Left forelimb (tissue), 1 donor: ENCODE measurements around the gene SLC23A3.
"Not testable (repeated sequence)": the region's sequence is repeated elsewhere in the genome, so short reads cannot be mapped to it uniquely, and the experiment has no call there.

Experiments used
- DNase-seq: peaks from one replicate; pipeline ENCODE4 v3.0.0-alpha.2; 2018; ENCODE audit warnings: low spot score

SLC23A3 gene

DNA sequence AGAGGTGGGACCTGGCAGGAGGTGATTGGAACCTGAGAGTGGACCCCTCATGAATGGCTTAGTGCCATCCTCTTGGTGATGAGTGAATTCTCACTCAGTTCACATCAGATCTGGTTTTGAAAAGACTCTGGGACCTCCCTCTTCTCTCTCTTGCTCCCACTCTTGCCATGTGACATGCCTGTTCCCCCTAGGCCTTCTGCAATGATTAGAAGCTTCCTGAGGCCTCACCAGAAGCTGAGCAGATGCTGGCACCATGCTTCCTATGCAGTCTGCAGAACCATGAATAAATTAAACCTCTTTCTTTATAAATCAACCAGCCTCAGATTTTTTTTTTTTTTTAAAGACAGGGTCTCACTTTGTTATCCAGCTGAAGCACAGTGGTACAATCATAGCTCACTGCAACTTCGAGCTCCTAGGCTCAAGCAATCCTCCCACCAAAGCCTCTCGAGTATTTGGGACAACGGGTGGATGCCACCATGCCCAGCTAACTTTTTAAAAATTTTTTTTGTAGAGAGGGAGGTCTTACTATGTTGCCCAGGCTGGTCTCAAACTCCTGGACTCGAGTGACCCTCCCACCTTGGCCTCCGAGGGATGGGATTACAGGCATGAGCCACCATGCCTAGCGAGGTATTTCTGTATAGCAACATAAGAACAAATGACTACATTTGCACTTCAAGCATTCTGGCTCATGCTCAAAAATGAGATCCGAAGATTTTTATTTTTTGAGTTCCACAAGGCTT is 34.8 kb upstream of the SLC23A3 start:
- DNase-seq, result no peak

DNA sequence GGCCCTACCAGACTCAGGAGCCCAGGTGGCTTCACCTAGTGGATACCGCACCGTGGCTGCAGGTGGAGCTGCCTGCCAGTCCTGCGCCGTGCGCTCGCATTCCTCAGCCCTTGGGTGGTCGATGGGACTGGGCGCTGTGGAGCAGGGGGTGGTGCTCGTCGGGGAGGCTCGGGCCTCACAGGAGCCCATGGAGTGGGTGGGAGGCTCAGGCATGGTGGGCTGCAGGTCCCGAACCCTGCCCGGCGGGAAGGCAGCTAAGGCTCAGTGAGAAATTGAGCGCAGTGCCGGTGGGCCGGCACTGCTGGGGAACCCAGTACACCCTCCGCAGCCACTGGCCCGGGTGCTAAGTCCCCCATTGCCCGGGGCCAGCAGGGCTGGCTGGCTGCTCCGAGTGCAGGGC is 31.5 kb upstream of the SLC23A3 start:
- DNase-seq, result not testable (repeated sequence)

DNA sequence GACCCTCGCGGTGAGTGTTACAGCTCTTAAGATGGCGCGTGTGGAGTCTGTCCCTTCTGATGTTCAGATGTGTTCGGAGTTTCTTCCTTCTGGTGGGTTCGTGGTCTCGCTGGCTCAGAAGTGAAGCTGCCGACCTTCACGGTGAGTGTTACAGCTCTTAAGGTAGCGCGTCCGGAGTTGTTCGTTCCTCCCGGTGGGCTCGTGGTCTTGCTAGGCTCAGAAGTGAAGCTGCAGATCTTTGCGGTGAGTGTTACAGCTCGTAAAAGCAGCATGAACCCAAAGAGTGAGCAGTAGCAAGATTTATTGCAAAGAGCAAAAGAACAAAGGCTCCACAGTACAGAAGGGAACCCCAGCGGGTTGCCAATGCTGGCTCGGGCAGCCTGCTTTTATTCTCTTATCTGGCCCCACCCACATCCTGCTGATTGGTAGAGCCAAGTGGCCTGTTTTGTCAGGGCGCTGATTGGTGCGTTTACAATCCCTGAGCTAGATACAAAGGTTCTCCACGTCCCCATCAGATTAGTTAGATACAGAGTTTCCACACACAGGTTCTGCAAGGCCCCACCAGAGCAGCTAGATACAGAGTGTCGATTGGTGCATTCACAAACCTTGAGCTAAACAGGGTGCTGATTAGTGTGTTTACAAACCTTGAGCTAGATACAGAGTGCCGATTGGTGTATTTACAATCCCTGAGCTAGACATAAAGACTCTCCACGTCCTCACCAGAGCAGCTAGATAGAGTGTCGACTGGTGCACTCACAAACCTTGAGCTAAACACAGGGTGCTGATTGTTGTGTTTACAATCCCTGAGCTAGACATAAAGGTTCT is 30.9 kb upstream of the SLC23A3 start:
- DNase-seq, result not testable (repeated sequence)

DNA sequence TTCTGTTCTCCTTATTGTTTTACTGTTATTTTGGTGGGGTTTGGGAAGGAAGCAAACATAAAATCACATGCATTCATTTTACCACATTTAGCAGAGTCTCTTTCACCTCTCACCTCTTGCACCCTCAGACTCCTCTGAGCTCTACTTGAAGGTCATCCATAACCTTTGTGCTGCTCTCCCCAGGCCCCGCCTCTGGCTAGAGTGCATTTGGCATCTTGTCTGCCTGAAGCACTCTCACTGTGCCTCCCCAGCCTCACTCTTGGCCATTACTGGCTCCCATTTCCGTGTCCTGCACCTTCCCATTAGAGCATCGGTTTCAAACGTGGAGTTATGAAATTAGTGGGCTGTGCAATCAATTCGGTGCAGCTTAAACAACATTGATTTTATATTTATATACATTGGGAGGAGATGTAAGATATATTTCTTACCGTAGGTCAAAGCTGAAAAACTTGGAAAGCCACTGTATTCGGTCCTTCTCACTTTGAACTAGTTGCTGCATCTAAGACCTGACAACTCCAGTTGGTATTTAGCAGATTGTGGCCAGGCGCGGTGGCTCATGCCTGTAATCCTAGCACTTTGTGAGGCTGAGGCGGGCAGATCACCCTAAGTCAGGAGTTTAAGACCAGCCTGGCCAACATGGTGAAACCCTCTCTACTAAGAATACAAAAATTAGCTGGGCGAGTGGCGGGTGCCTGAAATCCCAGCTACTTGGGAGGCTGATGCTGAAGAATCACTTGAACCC is 29.8 kb upstream of the SLC23A3 start:
- no peak for DNase-seq

DNA sequence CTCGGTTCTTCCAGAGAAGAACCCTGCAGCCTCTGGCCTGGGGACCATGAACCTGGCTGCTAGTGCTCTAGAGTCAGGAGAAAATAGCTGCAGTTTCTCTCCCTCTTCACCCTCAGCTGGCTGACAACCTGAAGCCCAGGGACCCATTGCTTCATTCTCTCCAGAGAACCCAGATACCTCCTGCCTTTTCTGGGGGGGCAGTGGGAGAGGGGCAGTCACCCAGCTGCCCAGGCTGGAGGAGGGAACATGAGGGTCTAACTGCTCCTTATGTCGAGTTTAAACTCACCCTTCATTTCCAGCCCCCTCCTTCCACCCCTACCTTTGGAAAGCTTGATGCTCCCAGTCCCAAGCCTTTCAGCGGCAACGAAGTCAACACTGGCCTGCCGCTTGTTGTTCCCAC is 29.1 kb upstream of the SLC23A3 start:
- DNase-seq, result no peak

DNA sequence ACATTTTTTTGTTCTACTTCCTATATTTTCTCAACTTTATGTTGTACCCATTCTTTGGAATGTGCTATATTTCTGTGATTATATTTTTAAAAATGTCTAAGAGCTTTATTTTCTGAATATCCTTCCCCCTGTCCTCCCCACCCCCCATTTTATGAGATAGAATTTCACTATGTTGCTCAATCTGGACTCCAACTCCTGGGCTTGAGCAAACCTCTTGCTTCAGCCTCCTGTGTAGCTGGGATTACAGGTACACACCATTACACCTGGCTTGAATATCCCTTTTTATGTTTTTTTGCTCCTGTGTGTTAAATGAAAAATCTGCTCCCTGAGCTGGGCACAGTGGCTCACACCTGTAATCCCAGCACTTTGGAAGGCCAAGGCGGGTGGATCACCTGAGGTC is 27.6 kb upstream of the SLC23A3 start:
- DNase-seq, result no peak

DNA sequence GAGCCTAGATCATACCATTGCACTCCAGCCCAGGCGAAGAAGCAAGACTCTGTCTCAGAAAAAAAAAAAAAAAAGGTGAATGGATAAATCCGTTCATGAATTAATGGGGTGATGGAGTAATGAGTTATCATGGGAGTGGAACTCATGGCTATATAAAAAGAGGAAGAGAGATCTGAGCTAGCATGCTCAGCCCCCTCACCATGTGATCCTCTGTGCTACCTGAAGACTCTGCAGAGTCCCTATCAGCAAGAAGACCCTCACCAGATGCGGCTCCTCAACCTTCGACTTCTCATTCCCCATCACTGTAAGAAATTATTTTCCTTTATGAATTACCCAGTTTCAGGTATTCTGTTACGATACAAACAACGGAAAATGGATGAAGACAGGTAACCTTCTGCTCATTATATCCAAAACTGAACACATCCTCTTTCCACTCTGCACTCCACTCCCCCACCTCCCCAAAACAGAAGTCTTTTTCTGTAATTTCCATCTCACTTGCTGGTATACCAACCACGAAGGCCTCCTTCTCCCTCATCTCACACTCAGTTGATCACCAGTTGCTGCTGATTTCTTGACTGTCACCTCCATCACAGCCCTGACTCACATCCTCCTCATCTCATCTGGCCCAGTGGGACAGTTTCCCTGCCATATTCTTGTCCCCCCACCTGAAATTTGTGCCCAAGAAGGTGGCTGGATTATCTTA is 17.1 kb upstream of the SLC23A3 start:
- no peak for DNase-seq

DNA sequence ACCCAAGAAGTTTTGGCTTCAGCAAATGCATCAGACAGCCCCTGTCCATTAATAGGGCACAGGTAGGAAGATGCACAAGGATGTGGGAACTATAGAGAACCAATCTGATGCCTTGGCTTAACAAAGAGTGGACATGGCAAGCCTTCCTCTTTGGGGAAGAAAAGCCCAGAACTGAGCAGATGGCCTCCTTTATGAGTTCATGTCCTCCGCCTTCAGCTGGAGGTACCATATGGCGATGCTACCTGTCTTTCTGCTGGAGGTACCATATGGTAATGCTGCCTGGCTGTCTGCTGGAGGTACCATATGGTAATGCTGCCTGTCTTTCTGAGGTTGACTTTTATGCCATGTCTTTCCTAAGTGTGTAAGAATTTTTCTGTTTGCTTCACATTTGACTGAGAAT is 14.3 kb upstream of the SLC23A3 start:
- DNase-seq, result no peak

DNA sequence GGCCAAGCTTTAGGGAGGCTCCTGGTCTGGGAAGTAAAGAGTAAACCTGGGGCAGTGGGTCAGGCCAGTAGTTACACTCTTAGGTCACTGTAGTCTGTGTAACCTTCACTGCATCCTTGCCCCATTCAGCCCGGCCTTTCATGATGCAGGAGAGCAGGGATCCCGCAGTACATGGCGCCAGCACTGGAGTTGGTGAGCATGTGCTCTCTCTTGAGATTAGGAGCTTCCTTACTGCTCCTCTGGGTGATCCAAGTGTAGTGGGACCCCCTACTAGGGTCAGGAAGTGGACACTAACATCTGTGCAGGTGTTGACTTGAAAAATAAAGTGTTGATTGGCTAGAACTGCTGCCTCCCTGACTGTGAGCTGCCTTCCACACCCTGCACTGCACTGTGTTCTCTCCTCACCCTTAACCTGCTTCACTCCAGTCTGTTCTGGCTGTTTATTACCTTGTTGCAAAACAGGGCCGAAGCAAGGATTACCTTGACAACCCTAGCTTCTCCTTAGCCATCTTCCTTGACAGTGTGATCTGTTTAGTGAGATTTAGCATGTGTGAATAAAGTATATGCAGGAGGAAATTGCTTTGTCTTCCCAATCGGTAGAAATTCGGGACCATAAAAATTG is 13.4 kb upstream of the SLC23A3 start:
- DNase-seq, result no peak

DNA sequence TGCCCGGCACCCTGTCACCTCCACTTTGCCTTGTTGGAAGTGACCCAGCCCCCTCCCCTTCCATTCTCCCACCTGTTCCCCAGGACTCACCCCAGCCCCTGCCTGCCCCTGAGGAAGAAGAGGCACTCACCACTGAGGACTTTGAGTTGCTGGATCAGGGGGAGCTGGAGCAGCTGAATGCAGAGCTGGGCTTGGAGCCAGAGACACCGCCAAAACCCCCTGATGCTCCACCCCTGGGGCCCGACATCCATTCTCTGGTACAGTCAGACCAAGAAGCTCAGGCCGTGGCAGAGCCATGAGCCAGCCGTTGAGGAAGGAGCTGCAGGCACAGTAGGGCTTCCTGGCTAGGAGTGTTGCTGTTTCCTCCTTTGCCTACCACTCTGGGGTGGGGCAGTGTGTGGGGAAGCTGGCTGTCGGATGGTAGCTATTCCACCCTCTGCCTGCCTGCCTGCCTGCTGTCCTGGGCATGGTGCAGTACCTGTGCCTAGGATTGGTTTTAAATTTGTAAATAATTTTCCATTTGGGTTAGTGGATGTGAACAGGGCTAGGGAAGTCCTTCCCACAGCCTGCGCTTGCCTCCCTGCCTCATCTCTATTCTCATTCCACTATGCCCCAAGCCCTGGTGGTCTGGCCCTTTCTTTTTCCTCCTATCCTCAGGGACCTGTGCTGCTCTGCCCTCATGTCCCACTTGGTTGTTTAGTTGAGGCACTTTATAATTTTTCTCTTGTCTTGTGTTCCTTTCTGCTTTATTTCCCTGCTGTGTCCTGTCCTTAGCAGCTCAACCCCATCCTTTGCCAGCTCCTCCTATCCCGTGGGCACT is 12.7 kb upstream of the SLC23A3 start:
- DNase-seq, result no peak

DNA sequence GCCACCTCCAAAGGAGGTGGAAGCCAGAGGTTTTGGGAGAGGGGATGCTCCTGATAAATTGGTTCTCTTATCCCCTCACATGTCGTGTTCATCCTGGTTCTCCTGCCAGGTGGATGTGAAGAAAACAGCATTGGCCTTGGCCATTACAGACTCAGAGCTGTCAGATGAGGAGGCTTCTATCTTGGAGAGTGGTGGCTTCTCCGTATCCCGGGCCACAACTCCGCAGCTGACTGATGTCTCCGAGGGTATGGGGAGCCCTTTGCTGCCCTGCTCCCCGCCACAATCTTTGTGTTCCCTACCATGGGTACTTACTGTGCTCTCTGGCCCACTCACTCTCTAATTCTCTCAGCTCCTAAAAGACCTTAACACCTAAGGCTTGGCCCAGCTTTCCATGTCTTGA is 11.7 kb upstream of the SLC23A3 start:
- no peak for DNase-seq

DNA sequence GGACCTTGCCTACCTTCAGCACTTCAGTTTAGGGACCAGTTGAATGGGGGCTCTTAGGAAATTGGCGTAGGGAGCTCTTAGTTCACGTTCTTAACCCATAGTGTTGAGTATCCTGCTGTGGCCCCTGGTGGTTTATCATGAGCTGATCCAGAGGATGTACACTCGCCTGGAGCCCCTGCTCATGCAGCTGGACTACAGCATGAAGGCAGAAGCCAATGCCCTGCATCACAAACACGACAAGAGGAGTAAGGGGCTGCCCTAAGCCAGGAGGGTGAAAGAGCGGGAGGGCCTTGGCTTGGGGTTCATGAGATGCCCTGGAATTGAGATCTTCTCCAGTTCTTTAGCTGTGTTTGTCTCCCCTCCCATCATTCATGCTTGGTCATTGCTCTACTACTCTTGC is 11.1 kb upstream of the SLC23A3 start:
- no peak for DNase-seq

DNA sequence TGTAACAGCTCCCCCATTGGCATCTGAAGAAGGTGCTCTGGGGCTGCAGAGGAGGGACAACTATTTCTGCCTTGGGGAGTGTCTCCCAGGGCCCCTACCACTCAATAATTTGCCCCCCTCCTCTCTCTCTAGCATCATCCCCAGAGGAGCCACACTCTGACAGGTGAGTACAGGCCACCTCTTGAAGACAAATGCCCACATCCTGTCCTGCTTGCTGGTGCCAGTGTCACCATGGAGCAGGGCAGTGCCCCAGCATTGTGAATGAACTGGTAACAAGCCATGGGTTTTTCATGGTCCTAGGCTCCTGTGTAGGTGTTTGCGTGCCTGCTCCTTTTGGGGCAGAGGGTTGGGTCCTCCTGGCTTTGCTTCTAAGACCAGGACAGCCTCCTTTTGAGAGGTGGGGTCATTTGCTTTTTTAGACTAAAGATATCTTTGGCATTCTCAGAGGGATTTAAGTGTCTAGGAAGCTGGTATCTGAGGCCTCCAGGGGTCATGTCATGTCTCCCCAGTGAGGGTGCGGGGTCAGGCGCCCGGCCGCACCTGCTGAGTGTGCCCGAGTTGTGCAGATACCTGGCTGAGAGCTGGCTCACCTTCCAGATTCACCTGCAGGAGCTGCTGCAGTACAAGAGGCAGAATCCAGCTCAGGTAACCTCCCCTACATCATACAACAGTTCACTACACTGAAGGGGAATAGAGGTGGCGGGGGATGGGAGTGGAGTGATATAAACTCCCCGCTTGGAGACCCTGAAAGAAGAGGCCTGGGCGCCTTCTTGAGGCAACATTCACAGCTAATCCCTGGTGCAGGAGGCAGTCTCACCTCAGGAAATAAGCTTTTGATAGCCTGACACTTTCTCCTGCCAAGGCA is 10.0 kb upstream of the SLC23A3 start:
- no peak for DNase-seq

DNA sequence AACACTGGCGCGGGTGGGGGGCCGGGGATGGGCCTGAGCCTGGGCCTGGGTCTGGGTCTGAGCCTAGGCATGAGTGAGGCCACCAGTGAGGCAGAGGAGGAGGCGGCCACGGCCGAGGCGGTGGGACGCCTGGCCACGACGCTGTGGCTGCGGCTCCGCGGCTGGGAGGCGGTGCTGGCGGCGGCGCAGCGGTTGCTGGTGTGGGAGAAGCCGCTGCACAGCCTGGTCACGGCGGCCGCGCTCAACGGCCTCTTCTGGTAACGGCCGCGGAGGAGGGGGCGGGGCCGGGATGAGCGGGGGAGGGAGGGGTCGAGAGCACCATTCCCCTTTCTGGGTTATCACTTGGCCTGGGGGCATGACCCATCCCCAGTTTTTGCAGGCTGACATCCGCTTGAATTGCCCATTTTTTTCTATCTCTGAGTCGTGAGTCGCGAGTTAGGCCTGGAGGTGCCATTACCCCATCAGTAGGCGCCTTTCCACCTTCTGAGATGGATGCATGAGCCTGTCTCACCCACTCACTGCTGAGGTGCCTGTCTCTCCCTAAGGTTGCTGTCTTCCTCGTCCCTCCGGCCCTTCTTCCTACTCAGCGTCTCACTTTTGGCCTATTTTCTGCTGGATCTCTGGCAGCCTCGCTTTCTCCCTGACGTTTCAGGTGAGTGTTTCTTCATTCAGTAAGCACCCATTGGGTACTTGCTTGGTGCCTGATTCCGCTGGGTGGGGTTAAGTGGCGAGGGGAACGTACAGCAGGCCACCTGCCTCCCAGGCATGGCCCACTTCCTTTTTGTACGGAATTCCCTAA is 8.7 kb upstream of the SLC23A3 start:
- no peak for DNase-seq

DNA sequence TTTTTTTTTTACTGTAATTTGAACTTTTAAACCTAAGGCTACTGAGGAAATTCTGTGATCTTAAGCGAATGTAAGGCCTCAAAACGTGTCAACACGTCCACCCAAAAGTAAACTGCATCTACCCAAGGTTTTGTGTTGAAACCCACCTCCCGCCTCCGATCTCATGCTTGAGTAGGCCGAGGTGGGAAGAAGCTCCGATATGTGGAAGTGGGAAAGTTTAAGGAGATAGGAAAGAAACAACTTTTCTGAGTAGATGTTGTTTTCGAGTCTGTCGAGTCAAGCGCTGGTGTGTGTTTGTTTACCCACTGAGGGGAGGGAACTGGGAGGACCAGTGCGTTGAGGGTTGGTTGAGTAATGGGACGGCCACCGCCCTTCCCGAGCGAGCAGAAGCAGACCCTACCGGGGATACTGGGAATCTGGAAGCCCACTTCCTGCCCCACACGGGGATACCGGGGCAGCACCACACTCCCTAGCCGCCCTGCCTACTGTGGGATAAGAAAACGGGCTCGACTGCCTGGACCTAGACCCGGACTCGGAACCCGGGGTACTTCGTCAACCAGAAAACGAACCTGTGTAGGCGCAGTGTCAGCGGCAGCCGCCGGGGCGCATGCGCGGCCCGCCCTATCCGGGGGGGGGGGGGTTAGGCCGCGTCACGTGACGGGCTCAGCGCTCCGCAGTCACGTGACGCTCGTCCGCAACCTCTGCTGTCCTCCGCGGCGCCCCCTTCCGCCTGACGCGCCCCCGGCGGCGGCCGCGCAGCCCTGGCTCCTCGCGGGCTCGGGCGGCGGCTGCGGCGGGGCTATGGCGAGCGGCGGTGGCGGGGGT is 7.9 kb upstream of the SLC23A3 start, which contains the start of gene RETREG2:
TSS of gene RETREG2 (plus strand) at position 724 of the 825 bp plus-strand sequence. CDS start at position 802, 78 bp downstream.
- peak; percentile 95 for DNase-seq

DNA sequence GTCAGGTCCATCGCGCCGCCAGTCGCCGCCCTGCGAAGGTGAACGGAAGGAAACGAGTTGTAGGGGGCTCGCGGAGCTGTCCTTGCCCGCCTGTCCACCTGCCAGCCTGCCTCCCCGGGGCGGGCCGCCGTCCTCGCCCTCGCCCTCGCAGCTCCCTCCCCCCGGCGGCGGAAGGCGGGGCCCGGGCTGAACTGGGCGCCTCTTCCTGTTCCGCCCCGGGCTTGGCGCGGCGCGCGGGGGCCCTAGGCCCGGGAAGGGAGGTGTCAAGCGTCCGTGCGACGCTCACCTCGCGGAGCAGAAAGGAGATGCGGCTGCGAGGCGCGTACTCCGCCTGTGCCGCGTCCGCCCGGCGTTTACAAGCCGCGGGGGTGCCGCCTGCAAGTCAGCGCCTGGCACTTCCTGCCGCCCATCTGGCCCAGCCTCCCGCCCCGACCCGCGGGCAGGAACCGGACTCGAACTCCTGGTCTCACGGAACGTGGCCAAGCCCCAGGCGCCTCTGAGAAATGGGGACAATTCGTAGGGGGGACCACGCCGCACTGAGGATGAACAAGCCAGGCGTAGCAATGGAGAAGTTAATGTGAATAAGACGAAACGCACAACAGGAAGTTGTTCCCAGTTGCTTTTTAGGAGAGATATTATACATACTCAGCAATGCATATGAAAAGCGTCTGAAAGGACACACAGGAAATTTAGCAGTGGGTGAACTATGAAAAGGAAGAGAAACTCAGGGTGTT is 7.2 kb upstream of the SLC23A3 start, which contains the start of gene CNPPD1:
TSS of gene CNPPD1 (minus strand) at position 108 of the 734 bp plus-strand sequence. CDS start at position 11, 97 bp downstream.
- DNase-seq, result peak; percentile 88
